ENCODE measurements around the gene HSPB7.

DNA sequence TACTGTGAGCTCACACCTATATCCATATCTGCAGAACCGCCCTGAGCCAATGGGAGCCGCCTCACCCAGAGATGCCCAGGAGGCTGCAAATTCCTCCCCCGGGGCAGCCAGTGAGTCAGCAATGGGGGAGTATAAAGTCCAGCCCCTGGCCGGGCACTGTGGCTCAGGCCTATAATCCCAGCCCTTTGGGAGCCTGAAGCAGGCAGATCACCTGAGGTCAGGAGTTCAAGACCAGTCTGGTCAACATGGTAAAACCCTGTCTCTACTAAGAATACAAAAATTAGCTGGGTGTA is 20.7 kb upstream of the HSPB7 start:
- TF ChIP-seq, protein P1, sequence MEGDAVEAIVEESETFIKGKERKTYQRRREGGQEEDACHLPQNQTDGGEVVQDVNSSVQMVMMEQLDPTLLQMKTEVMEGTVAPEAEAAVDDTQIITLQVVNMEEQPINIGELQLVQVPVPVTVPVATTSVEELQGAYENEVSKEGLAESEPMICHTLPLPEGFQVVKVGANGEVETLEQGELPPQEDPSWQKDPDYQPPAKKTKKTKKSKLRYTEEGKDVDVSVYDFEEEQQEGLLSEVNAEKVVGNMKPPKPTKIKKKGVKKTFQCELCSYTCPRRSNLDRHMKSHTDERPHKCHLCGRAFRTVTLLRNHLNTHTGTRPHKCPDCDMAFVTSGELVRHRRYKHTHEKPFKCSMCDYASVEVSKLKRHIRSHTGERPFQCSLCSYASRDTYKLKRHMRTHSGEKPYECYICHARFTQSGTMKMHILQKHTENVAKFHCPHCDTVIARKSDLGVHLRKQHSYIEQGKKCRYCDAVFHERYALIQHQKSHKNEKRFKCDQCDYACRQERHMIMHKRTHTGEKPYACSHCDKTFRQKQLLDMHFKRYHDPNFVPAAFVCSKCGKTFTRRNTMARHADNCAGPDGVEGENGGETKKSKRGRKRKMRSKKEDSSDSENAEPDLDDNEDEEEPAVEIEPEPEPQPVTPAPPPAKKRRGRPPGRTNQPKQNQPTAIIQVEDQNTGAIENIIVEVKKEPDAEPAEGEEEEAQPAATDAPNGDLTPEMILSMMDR (IDR thresholded peaks at IDR 0.05): no peak
- TF ChIP-seq POLR2A (IDR thresholded peaks at IDR 0.05): no peak

Data from esophagus squamous epithelium (tissue), 4 donors.